ENCODE results near the gene SCEL.

- TF ChIP-seq EZH2 (IDR thresholded peaks at IDR 0.05): no peak
- no peak for TF ChIP-seq POLR2AphosphoS5 (IDR thresholded peaks at IDR 0.05; ENCODE audit: borderline replicate concordance, low read depth, low read length)
These were observed 157.4 kb downstream of the SCEL start for GRCh38 chr13:77692746-77693448.

Data from SK-N-MC (cell line).